ENCODE data around the gene EIF3A.

- no peak for TF ChIP-seq CTCF (tag by site-specific recombination; IDR thresholded peaks at IDR 0.05)
- no peak for TF ChIP-seq ZNF37A (tag by site-specific recombination; IDR thresholded peaks at IDR 0.05)
- no peak for TF ChIP-seq KLF1 (tag by site-specific recombination; IDR thresholded peaks at IDR 0.05)
- TF ChIP-seq SETDB1 (IDR thresholded peaks at IDR 0.05; ENCODE audit: insufficient read length, low read length), result no peak
- TF ChIP-seq ZBTB48 (tag by site-specific recombination; IDR thresholded peaks at IDR 0.05), result no peak
- TF ChIP-seq ZNF747 (tag by site-specific recombination; IDR thresholded peaks at IDR 0.05), result no peak
- no peak for TF ChIP-seq ZNF792 (tag by site-specific recombination; IDR thresholded peaks at IDR 0.05)
- no peak for TF ChIP-seq ZIC2 (tag by site-specific recombination; IDR thresholded peaks at IDR 0.05)
- TF ChIP-seq REPIN1 (tag by site-specific recombination; IDR thresholded peaks at IDR 0.05; ENCODE audit: low read depth), result no peak
Measured at GRCh38 chr10:119059557-119059956, 21.1 kb downstream of the EIF3A start.

Measured in HEK293 (cell line).